ENCODE results near the gene CAGE1. TPM values are rescaled to one million over a fixed set of nuclear protein-coding genes. Genes with fewer than 3 reads are reported as not detected.

The CAGE1 gene
- total RNA-seq, 2 donors from 2014 or later, result 0.42 to 0.76 TPM

- no peaks in the 10 kb centered on the region for H3K9me3 Mint-ChIP-seq
- ATAC-seq, result no peak
- no peak for DNase-seq (ENCODE audit: low spot score)
- H3K27ac Mint-ChIP-seq, result no peak overlapping the region
- H3K4me3 Mint-ChIP-seq, result no peak overlapping the region
- H3K27me3 Mint-ChIP-seq, result no peaks in the 10 kb centered on the region
- peaks cover 16% of the 10 kb centered on the region for H3K36me3 Mint-ChIP-seq
- H3K4me1 Mint-ChIP-seq (ENCODE audit: low read depth in 2 of 2), result no peaks in the 10 kb centered on the region
Measured at GRCh38 chr6:7421066-7421465, 31.5 kb upstream of the CAGE1 start.

GRCh38 chr6:7419065-7419464 lies 29.5 kb upstream of the CAGE1 start:
- Mint-ChIP-seq H3K9me3 (no peaks in the 10 kb centered on the region), H3K27ac (no peak overlapping the region), H3K4me3 (no peak overlapping the region), H3K27me3 (no peaks in the 10 kb centered on the region), H3K4me1 (ENCODE audit: low read depth in 2 of 2) (peaks cover 0 to 2% of the 10 kb centered on the region in 2 donors), H3K36me3 (peaks cover 31% of the 10 kb centered on the region)
- ATAC-seq (no peak), DNase-seq (ENCODE audit: low spot score) (no peak)

GRCh38 chr6:7418238-7418905 lies 28.8 kb upstream of the CAGE1 start:
- Mint-ChIP-seq H3K9me3 (no peaks in the 10 kb centered on the region), H3K4me1 (ENCODE audit: low read depth in 2 of 2) (peaks cover 0 to 2% of the 10 kb centered on the region in 2 donors), H3K4me3 (no peak overlapping the region), H3K27ac (no peak overlapping the region), H3K36me3 (peaks cover 36% of the 10 kb centered on the region), H3K27me3 (no peaks in the 10 kb centered on the region)
- ATAC-seq, result no peak
- DNase-seq (ENCODE audit: low spot score), result no peak

GRCh38 chr6:7417684-7418083 lies 28.1 kb upstream of the CAGE1 start:
- H3K27ac Mint-ChIP-seq, result no peak overlapping the region
- DNase-seq (ENCODE audit: low spot score), result no peak
- H3K36me3 Mint-ChIP-seq, result peaks cover 36% of the 10 kb centered on the region
- ATAC-seq, result no peak
- H3K27me3 Mint-ChIP-seq, result no peaks in the 10 kb centered on the region
- H3K4me3 Mint-ChIP-seq, result no peak overlapping the region
- H3K9me3 Mint-ChIP-seq, result no peaks in the 10 kb centered on the region
- peaks cover 0 to 2% of the 10 kb centered on the region in 2 donors for H3K4me1 Mint-ChIP-seq (ENCODE audit: low read depth in 2 of 2)

GRCh38 chr6:7414811-7415210 lies 25.3 kb upstream of the CAGE1 start:
- peak overlapping the region in 1 of 2 donors; percentile 47 for H3K27ac Mint-ChIP-seq
- DNase-seq (ENCODE audit: low spot score) (no peak), ATAC-seq (no peak)

GRCh38 chr6:7413151-7413823 lies 23.7 kb upstream of the CAGE1 start:
- Mint-ChIP-seq H3K27me3 (no peaks in the 10 kb centered on the region), H3K4me1 (ENCODE audit: low read depth in 2 of 2) (peaks cover 0 to 2% of the 10 kb centered on the region in 2 donors), H3K4me3 (no peak overlapping the region), H3K27ac (no peak overlapping the region), H3K36me3 (peaks cover 50% of the 10 kb centered on the region), H3K9me3 (no peaks in the 10 kb centered on the region)
- DNase-seq (ENCODE audit: low spot score), result no peak
- no peak for ATAC-seq

More at GRCh38 chr6:7414811-7415210, 25.3 kb upstream of the CAGE1 start:
- Mint-ChIP-seq H3K27me3 (no peaks in the 10 kb centered on the region), H3K4me1 (ENCODE audit: low read depth in 2 of 2) (peaks cover 0 to 2% of the 10 kb centered on the region in 2 donors), H3K9me3 (no peaks in the 10 kb centered on the region), H3K4me3 (no peak overlapping the region), H3K36me3 (peaks cover 49% of the 10 kb centered on the region)

GRCh38 chr6:7411328-7411727 lies 21.8 kb upstream of the CAGE1 start:
- H3K27me3 Mint-ChIP-seq, result no peaks in the 10 kb centered on the region

GRCh38 chr6:7410851-7411250 lies 21.3 kb upstream of the CAGE1 start:
- DNase-seq (ENCODE audit: low spot score), result no peak
- Mint-ChIP-seq H3K27me3 (no peaks in the 10 kb centered on the region), H3K4me3 (no peak overlapping the region), H3K27ac (no peak overlapping the region), H3K36me3 (peaks cover 55% of the 10 kb centered on the region), H3K4me1 (ENCODE audit: low read depth in 2 of 2) (peaks cover 0 to 2% of the 10 kb centered on the region in 2 donors), H3K9me3 (no peaks in the 10 kb centered on the region)
- ATAC-seq, result no peak

More at GRCh38 chr6:7411328-7411727, 21.8 kb upstream of the CAGE1 start:
- Mint-ChIP-seq H3K9me3 (no peaks in the 10 kb centered on the region), H3K4me3 (no peak overlapping the region), H3K27ac (no peak overlapping the region), H3K36me3 (peaks cover 51% of the 10 kb centered on the region), H3K4me1 (ENCODE audit: low read depth in 2 of 2) (peaks cover 0 to 2% of the 10 kb centered on the region in 2 donors)
- DNase-seq (ENCODE audit: low spot score), result no peak
- ATAC-seq, result no peak

GRCh38 chr6:7409740-7410139 lies 20.2 kb upstream of the CAGE1 start:
- H3K9me3 Mint-ChIP-seq, result no peaks in the 10 kb centered on the region
- H3K36me3 Mint-ChIP-seq, result peaks cover 57% of the 10 kb centered on the region
- H3K27me3 Mint-ChIP-seq, result no peaks in the 10 kb centered on the region
- H3K4me3 Mint-ChIP-seq, result no peak overlapping the region
- H3K4me1 Mint-ChIP-seq (ENCODE audit: low read depth in 2 of 2), result peaks cover 0 to under 1% of the 10 kb centered on the region in 2 donors
- ATAC-seq, result no peak
- H3K27ac Mint-ChIP-seq, result no peak overlapping the region
- DNase-seq (ENCODE audit: low spot score), result no peak

- H3K27me3 Mint-ChIP-seq, result no peaks in the 10 kb centered on the region
- DNase-seq (ENCODE audit: low spot score) (no peak), ATAC-seq (no peak)
- H3K4me1 Mint-ChIP-seq (ENCODE audit: low read depth in 2 of 2), result no peaks in the 10 kb centered on the region
- no peaks in the 10 kb centered on the region for H3K9me3 Mint-ChIP-seq
- no peak overlapping the region for H3K27ac Mint-ChIP-seq
- H3K36me3 Mint-ChIP-seq, result peaks cover 49% of the 10 kb centered on the region
- no peak overlapping the region for H3K4me3 Mint-ChIP-seq
Measured at GRCh38 chr6:7406743-7407142, 17.2 kb upstream of the CAGE1 start.

GRCh38 chr6:7404546-7404945 lies 15.0 kb upstream of the CAGE1 start:
- Mint-ChIP-seq H3K27me3 (no peaks in the 10 kb centered on the region), H3K9me3 (no peaks in the 10 kb centered on the region), H3K4me1 (ENCODE audit: low read depth in 2 of 2) (no peaks in the 10 kb centered on the region), H3K27ac (no peak overlapping the region), H3K4me3 (no peak overlapping the region), H3K36me3 (peaks cover 42% of the 10 kb centered on the region)
- ATAC-seq, result no peak
- no peak for DNase-seq (ENCODE audit: low spot score)

GRCh38 chr6:7402716-7403115 lies 13.2 kb upstream of the CAGE1 start:
- ATAC-seq, result no peak
- DNase-seq (ENCODE audit: low spot score), result no peak
- Mint-ChIP-seq H3K4me1 (ENCODE audit: low read depth in 2 of 2) (no peaks in the 10 kb centered on the region), H3K27ac (no peak overlapping the region), H3K4me3 (no peak overlapping the region), H3K27me3 (no peaks in the 10 kb centered on the region), H3K36me3 (peaks cover 34% of the 10 kb centered on the region), H3K9me3 (no peaks in the 10 kb centered on the region)

GRCh38 chr6:7401075-7401474 lies 11.5 kb upstream of the CAGE1 start:
- ATAC-seq (no peak), DNase-seq (ENCODE audit: low spot score) (no peak)
- Mint-ChIP-seq H3K4me1 (ENCODE audit: low read depth in 2 of 2) (no peaks in the 10 kb centered on the region), H3K27me3 (no peaks in the 10 kb centered on the region), H3K9me3 (no peaks in the 10 kb centered on the region), H3K4me3 (no peak overlapping the region), H3K36me3 (peaks cover 25% of the 10 kb centered on the region), H3K27ac (no peak overlapping the region)

- DNase-seq (ENCODE audit: low spot score) (no peak), ATAC-seq (no peak)
- H3K27me3 Mint-ChIP-seq, result no peaks in the 10 kb centered on the region
- peaks cover 3% of the 10 kb centered on the region for H3K9me3 Mint-ChIP-seq
- H3K27ac Mint-ChIP-seq, result no peak overlapping the region
- H3K4me3 Mint-ChIP-seq, result peak overlapping the region; percentile 95
- peaks cover 30 to 47% of the 10 kb centered on the region in 2 donors for H3K4me1 Mint-ChIP-seq (ENCODE audit: low read depth in 2 of 2)
- H3K36me3 Mint-ChIP-seq, result peaks cover 26% of the 10 kb centered on the region
Measured at GRCh38 chr6:7392402-7392801, 2.9 kb upstream of the CAGE1 start.

Measured in natural killer cell treated with Interleukin-12 subunit alpha and Interleukin-12 subunit beta and Interleukin-15 and Interleukin-18, amount 100 ng/mL, for 72 hours (primary cell).